22Rv1 (cell line): ENCODE data around the gene ASB11.

Experiments
- H3K27ac ChIP-seq: fragments of 450-650 bp; 2 replicates; pipeline ENCODE4 v1.5.1; 2017
- ZFX ChIP-seq: fragments of 450-650 bp; IDR thresholded peaks from 2 replicates; pipeline ENCODE4 v1.6.1; 2017; ENCODE audit warnings: antibody characterized with exemption, borderline replicate concordance
- TF ChIP-seq, protein P1 (sequence below): fragments of 450-650 bp; IDR thresholded peaks from 2 replicates; pipeline ENCODE4 v1.5.1; 2017; ENCODE audit warnings: mild to moderate bottlenecking

ASB11 gene

GRCh38 chrX:15328131-15328530, 12.7 kb upstream of the ASB11 start:
- no peak overlapping the region for H3K27ac ChIP-seq
- TF ChIP-seq, protein P1, sequence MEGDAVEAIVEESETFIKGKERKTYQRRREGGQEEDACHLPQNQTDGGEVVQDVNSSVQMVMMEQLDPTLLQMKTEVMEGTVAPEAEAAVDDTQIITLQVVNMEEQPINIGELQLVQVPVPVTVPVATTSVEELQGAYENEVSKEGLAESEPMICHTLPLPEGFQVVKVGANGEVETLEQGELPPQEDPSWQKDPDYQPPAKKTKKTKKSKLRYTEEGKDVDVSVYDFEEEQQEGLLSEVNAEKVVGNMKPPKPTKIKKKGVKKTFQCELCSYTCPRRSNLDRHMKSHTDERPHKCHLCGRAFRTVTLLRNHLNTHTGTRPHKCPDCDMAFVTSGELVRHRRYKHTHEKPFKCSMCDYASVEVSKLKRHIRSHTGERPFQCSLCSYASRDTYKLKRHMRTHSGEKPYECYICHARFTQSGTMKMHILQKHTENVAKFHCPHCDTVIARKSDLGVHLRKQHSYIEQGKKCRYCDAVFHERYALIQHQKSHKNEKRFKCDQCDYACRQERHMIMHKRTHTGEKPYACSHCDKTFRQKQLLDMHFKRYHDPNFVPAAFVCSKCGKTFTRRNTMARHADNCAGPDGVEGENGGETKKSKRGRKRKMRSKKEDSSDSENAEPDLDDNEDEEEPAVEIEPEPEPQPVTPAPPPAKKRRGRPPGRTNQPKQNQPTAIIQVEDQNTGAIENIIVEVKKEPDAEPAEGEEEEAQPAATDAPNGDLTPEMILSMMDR: no peak
- no peak for TF ChIP-seq ZFX

DNA sequence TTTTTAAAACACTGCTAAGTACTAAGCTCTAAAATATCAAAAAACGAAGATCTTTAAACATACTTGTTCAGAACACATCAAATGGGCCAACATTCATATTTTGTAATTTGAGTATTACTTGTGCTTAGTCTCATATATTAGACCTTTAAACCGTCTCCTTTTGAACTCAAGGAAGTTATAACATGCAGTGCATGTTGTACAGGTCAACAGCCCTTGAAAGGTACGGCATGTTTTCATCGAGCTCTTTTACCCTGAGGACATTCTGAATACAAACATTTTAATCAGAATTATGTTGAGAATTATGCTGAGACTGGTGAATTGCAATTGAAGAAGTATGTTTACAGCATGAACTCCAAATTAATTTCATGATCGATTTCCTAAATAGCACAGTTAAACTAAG, 7.0 kb upstream of the ASB11 start:
- TF ChIP-seq, protein P1: no peak
- TF ChIP-seq ZFX: no peak
- no peak overlapping the region; the same call in 1 of the 2 replicates for H3K27ac ChIP-seq

- H3K27ac ChIP-seq: no peak overlapping the region; the same call in 1 of the 2 replicates
- no peak for TF ChIP-seq ZFX
- TF ChIP-seq, protein P1: no peak
Observed at GRCh38 chrX:15322072-15322471, 6.6 kb upstream of the ASB11 start.

DNA sequence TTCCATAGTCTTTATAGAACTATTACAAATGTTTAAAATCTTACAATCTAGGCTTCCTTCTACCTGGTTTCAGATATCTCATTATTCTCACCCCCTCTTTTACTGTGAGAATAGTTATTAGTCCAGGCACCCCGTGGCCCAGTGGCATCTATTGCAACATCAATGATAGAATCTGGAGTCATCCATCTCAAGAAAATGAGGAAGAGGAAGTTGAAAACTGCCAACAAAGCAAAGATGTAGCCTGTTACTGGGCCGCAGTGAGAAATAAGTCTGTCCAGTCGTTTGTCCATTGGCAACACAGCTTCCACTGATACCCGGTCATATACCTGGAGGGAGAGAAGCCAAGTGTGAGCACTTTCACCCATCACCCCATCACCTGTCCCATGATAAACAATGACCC, 6.0 kb upstream of the ASB11 start:
- TF ChIP-seq, protein P1: no peak
- TF ChIP-seq ZFX: no peak
- H3K27ac ChIP-seq: no peak overlapping the region

DNA sequence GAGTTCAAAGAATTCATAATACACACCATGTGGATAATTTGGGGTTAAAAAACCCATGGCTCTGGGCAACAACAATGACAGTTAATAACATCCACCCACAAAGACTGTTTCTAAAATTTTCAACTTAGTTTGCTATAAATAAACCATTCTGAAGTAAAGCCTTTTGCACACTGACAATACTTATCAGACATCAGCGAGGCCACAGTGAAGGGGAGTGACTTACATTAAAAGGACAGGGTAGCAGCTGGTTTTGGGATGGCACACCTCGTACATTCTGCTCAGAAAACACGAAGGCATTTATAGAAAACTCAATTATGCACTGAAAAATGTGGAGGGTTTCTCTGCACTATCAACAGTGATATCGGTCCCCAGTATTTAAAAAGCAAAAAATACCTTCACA, 4.9 kb upstream of the ASB11 start:
- TF ChIP-seq, protein P1: no peak
- no peak for TF ChIP-seq ZFX
- no peak overlapping the region for H3K27ac ChIP-seq

DNA sequence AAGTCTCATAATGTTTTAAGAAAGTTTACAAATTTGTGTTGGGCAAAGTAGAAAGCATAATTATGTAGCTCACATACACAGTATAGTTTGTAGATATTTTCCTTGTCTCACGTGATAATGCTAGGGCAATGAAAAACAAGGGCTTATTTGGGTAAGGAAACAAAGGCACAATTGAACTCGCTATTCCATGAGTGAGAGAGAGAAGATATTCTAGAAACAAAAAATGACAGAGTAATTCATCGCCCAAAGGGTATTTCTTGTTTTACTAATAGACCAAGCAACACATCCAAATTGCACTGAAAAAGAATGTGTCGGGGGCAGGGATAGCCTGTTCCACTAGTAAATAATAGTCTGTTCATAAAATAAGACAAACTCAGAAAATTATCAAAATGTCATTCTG, 3.6 kb upstream of the ASB11 start:
- no peak overlapping the region for H3K27ac ChIP-seq
- no peak for TF ChIP-seq ZFX
- TF ChIP-seq, protein P1: no peak

DNA sequence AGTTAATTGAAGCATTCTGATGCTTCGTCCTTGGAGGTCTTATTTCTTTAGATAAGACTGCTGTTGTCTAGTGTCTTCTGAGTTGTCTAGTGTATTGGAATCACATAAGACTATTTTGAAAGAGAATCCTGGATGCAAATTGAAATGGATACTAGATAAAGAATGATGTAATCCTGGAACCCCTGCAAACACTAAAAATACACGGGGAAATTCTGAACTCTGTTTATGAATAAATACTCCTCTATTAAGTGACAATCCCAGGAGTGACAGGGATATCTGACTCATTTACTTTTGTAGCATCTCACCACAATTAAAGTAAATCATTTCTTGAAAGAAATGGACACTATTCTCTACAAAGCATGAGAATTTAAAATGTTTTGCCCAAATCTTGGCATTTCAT, 968 bp downstream of the ASB11 start:
- H3K27ac ChIP-seq: no peak overlapping the region
- TF ChIP-seq, protein P1: no peak
- TF ChIP-seq ZFX: no peak
